Measurements from ENCODE around the gene RIOK1.

RIOK1 gene

GRCh38 chr6:7434672-7435071 lies 45.1 kb downstream of the RIOK1 start:
- Histone ChIP-seq H3K9ac (ENCODE audit: low read depth in 1 of 2, low read length in 2 of 2) (no peak overlapping the region), H3K36me3 (ENCODE audit: control insufficient read depth in 1 of 2, insufficient read depth in 2 of 2, low read length in 2 of 2) (no peaks in the 10 kb centered on the region), H3K27me3 (ENCODE audit: control insufficient read depth in 1 of 2, insufficient read depth in 2 of 2, low read length in 2 of 2) (no peaks in the 10 kb centered on the region)

GRCh38 chr6:7438011-7438410 lies 48.4 kb downstream of the RIOK1 start:
- Histone ChIP-seq H3K9ac (ENCODE audit: low read depth in 1 of 2, low read length in 2 of 2) (no peak overlapping the region), H3K4me3 (ENCODE audit: low read depth in 1 of 2, low read length in 2 of 2) (no peak overlapping the region), H3K36me3 (ENCODE audit: control insufficient read depth in 1 of 2, insufficient read depth in 2 of 2, low read length in 2 of 2) (no peaks in the 10 kb centered on the region), H3K4me1 (ENCODE audit: control insufficient read depth in 1 of 2, insufficient read depth in 2 of 2, low read length in 2 of 2) (no peaks in the 10 kb centered on the region), H3K27ac (ENCODE audit: low read depth, low read length) (no peak overlapping the region), H3K27me3 (ENCODE audit: control insufficient read depth in 1 of 2, insufficient read depth in 2 of 2, low read length in 2 of 2) (no peaks in the 10 kb centered on the region), H3K9me3 (ENCODE audit: control insufficient read depth in 1 of 2, low read length in 2 of 2) (no peaks in the 10 kb centered on the region)

More at GRCh38 chr6:7434672-7435071, 45.1 kb downstream of the RIOK1 start:
- no peaks in the 10 kb centered on the region for H3K4me1 ChIP-seq (ENCODE audit: control insufficient read depth in 1 of 2, insufficient read depth in 2 of 2, low read length in 2 of 2)
- no peak overlapping the region for H3K4me3 ChIP-seq (ENCODE audit: low read depth in 1 of 2, low read length in 2 of 2)
- H3K9me3 ChIP-seq (ENCODE audit: control insufficient read depth in 1 of 2, low read length in 2 of 2), result no peaks in the 10 kb centered on the region
- no peak overlapping the region for H3K27ac ChIP-seq (ENCODE audit: low read depth, low read length)

GRCh38 chr6:7439228-7439627 lies 49.6 kb downstream of the RIOK1 start:
- no peaks in the 10 kb centered on the region for H3K4me1 ChIP-seq (ENCODE audit: control insufficient read depth in 1 of 2, insufficient read depth in 2 of 2, low read length in 2 of 2)
- H3K36me3 ChIP-seq (ENCODE audit: control insufficient read depth in 1 of 2, insufficient read depth in 2 of 2, low read length in 2 of 2), result no peaks in the 10 kb centered on the region
- H3K9ac ChIP-seq (ENCODE audit: low read depth in 1 of 2, low read length in 2 of 2), result no peak overlapping the region
- H3K9me3 ChIP-seq (ENCODE audit: control insufficient read depth in 1 of 2, low read length in 2 of 2), result no peaks in the 10 kb centered on the region
- H3K4me3 ChIP-seq (ENCODE audit: low read depth in 1 of 2, low read length in 2 of 2), result no peak overlapping the region
- H3K27ac ChIP-seq (ENCODE audit: low read depth, low read length), result no peak overlapping the region
- no peaks in the 10 kb centered on the region for H3K27me3 ChIP-seq (ENCODE audit: control insufficient read depth in 1 of 2, insufficient read depth in 2 of 2, low read length in 2 of 2)

GRCh38 chr6:7440476-7440875 lies 50.9 kb downstream of the RIOK1 start:
- H3K4me1 ChIP-seq (ENCODE audit: control insufficient read depth in 1 of 2, insufficient read depth in 2 of 2, low read length in 2 of 2), result no peaks in the 10 kb centered on the region
- H3K36me3 ChIP-seq (ENCODE audit: control insufficient read depth in 1 of 2, insufficient read depth in 2 of 2, low read length in 2 of 2), result no peaks in the 10 kb centered on the region
- H3K4me3 ChIP-seq (ENCODE audit: low read depth in 1 of 2, low read length in 2 of 2), result no peak overlapping the region
- H3K9me3 ChIP-seq (ENCODE audit: control insufficient read depth in 1 of 2, low read length in 2 of 2), result no peaks in the 10 kb centered on the region
- no peaks in the 10 kb centered on the region for H3K27me3 ChIP-seq (ENCODE audit: control insufficient read depth in 1 of 2, insufficient read depth in 2 of 2, low read length in 2 of 2)
- no peak overlapping the region for H3K27ac ChIP-seq (ENCODE audit: low read depth, low read length)
- no peak overlapping the region for H3K9ac ChIP-seq (ENCODE audit: low read depth in 1 of 2, low read length in 2 of 2)

- H3K36me3 ChIP-seq (ENCODE audit: control insufficient read depth in 1 of 2, insufficient read depth in 2 of 2, low read length in 2 of 2), result no peaks in the 10 kb centered on the region
- H3K27ac ChIP-seq (ENCODE audit: low read depth, low read length), result no peak overlapping the region
- H3K9ac ChIP-seq (ENCODE audit: low read depth in 1 of 2, low read length in 2 of 2), result no peak overlapping the region
- no peak overlapping the region for H3K4me3 ChIP-seq (ENCODE audit: low read depth in 1 of 2, low read length in 2 of 2)
- no peaks in the 10 kb centered on the region for H3K4me1 ChIP-seq (ENCODE audit: control insufficient read depth in 1 of 2, insufficient read depth in 2 of 2, low read length in 2 of 2)
- no peaks in the 10 kb centered on the region for H3K9me3 ChIP-seq (ENCODE audit: control insufficient read depth in 1 of 2, low read length in 2 of 2)
- no peaks in the 10 kb centered on the region for H3K27me3 ChIP-seq (ENCODE audit: control insufficient read depth in 1 of 2, insufficient read depth in 2 of 2, low read length in 2 of 2)
Observed at GRCh38 chr6:7441048-7441775, 51.6 kb downstream of the RIOK1 start.

- Histone ChIP-seq H3K4me3 (ENCODE audit: low read depth in 1 of 2, low read length in 2 of 2) (no peak overlapping the region), H3K27me3 (ENCODE audit: control insufficient read depth in 1 of 2, insufficient read depth in 2 of 2, low read length in 2 of 2) (no peaks in the 10 kb centered on the region), H3K9ac (ENCODE audit: low read depth in 1 of 2, low read length in 2 of 2) (no peak overlapping the region), H3K9me3 (ENCODE audit: control insufficient read depth in 1 of 2, low read length in 2 of 2) (no peaks in the 10 kb centered on the region), H3K4me1 (ENCODE audit: control insufficient read depth in 1 of 2, insufficient read depth in 2 of 2, low read length in 2 of 2) (no peaks in the 10 kb centered on the region), H3K36me3 (ENCODE audit: control insufficient read depth in 1 of 2, insufficient read depth in 2 of 2, low read length in 2 of 2) (no peaks in the 10 kb centered on the region), H3K27ac (ENCODE audit: low read depth, low read length) (no peak overlapping the region)
Observed at GRCh38 chr6:7442467-7442866, 52.9 kb downstream of the RIOK1 start.

GRCh38 chr6:7445101-7445500 lies 55.5 kb downstream of the RIOK1 start:
- Histone ChIP-seq H3K4me1 (ENCODE audit: control insufficient read depth in 1 of 2, insufficient read depth in 2 of 2, low read length in 2 of 2) (no peaks in the 10 kb centered on the region), H3K27me3 (ENCODE audit: control insufficient read depth in 1 of 2, insufficient read depth in 2 of 2, low read length in 2 of 2) (no peaks in the 10 kb centered on the region), H3K36me3 (ENCODE audit: control insufficient read depth in 1 of 2, insufficient read depth in 2 of 2, low read length in 2 of 2) (no peaks in the 10 kb centered on the region), H3K9ac (ENCODE audit: low read depth in 1 of 2, low read length in 2 of 2) (no peak overlapping the region), H3K9me3 (ENCODE audit: control insufficient read depth in 1 of 2, low read length in 2 of 2) (no peaks in the 10 kb centered on the region), H3K27ac (ENCODE audit: low read depth, low read length) (no peak overlapping the region), H3K4me3 (ENCODE audit: low read depth in 1 of 2, low read length in 2 of 2) (no peak overlapping the region)

- no peaks in the 10 kb centered on the region for H3K4me1 ChIP-seq (ENCODE audit: control insufficient read depth in 1 of 2, insufficient read depth in 2 of 2, low read length in 2 of 2)
- H3K9me3 ChIP-seq (ENCODE audit: control insufficient read depth in 1 of 2, low read length in 2 of 2), result no peaks in the 10 kb centered on the region
- no peak overlapping the region for H3K9ac ChIP-seq (ENCODE audit: low read depth in 1 of 2, low read length in 2 of 2)
- H3K27ac ChIP-seq (ENCODE audit: low read depth, low read length), result no peak overlapping the region
- H3K4me3 ChIP-seq (ENCODE audit: low read depth in 1 of 2, low read length in 2 of 2), result no peak overlapping the region
- no peaks in the 10 kb centered on the region for H3K36me3 ChIP-seq (ENCODE audit: control insufficient read depth in 1 of 2, insufficient read depth in 2 of 2, low read length in 2 of 2)
- no peaks in the 10 kb centered on the region for H3K27me3 ChIP-seq (ENCODE audit: control insufficient read depth in 1 of 2, insufficient read depth in 2 of 2, low read length in 2 of 2)
Observed at GRCh38 chr6:7445885-7446461, 56.4 kb downstream of the RIOK1 start.

- H3K27ac ChIP-seq (ENCODE audit: low read depth, low read length), result no peak overlapping the region
- no peaks in the 10 kb centered on the region for H3K36me3 ChIP-seq (ENCODE audit: control insufficient read depth in 1 of 2, insufficient read depth in 2 of 2, low read length in 2 of 2)
- no peak overlapping the region for H3K9ac ChIP-seq (ENCODE audit: low read depth in 1 of 2, low read length in 2 of 2)
- no peaks in the 10 kb centered on the region for H3K4me1 ChIP-seq (ENCODE audit: control insufficient read depth in 1 of 2, insufficient read depth in 2 of 2, low read length in 2 of 2)
- H3K27me3 ChIP-seq (ENCODE audit: control insufficient read depth in 1 of 2, insufficient read depth in 2 of 2, low read length in 2 of 2), result no peaks in the 10 kb centered on the region
- no peaks in the 10 kb centered on the region for H3K9me3 ChIP-seq (ENCODE audit: control insufficient read depth in 1 of 2, low read length in 2 of 2)
- no peak overlapping the region for H3K4me3 ChIP-seq (ENCODE audit: low read depth in 1 of 2, low read length in 2 of 2)
Observed at GRCh38 chr6:7446619-7447325, 57.2 kb downstream of the RIOK1 start.

- H3K36me3 ChIP-seq (ENCODE audit: control insufficient read depth in 1 of 2, insufficient read depth in 2 of 2, low read length in 2 of 2), result no peaks in the 10 kb centered on the region
- H3K27me3 ChIP-seq (ENCODE audit: control insufficient read depth in 1 of 2, insufficient read depth in 2 of 2, low read length in 2 of 2), result no peaks in the 10 kb centered on the region
- no peak overlapping the region for H3K4me3 ChIP-seq (ENCODE audit: low read depth in 1 of 2, low read length in 2 of 2)
- no peak overlapping the region for H3K9ac ChIP-seq (ENCODE audit: low read depth in 1 of 2, low read length in 2 of 2)
- H3K27ac ChIP-seq (ENCODE audit: low read depth, low read length), result no peak overlapping the region
- H3K9me3 ChIP-seq (ENCODE audit: control insufficient read depth in 1 of 2, low read length in 2 of 2), result no peaks in the 10 kb centered on the region
- H3K4me1 ChIP-seq (ENCODE audit: control insufficient read depth in 1 of 2, insufficient read depth in 2 of 2, low read length in 2 of 2), result no peaks in the 10 kb centered on the region
Observed at GRCh38 chr6:7448232-7448631, 58.6 kb downstream of the RIOK1 start.

Measured in duodenal mucosa (tissue), 2 donors.